ENCODE results near the gene GOLGA6L24. TPM values are rescaled to one million over a fixed set of nuclear protein-coding genes. Genes with fewer than 3 reads are reported as not detected.
"Not testable (repeated sequence)": the region's sequence is repeated elsewhere in the genome, so short reads cannot be mapped to it uniquely, and the experiment has no call there.

GOLGA6L24 gene
- total and polyA plus RNA-seq, 2 of the 8 experiments (the other 6 are each of a cell fraction or from before 2014, with no cell fraction given) = not detected

- H2BK20ac ChIP-seq (ENCODE audit: low read length); H3K4me1 ChIP-seq (replicated peaks in 1 of 4; ENCODE audit: control insufficient read depth in 3 of 4, insufficient read depth in 4 of 4, low read length in 3 of 4); DNase-seq (ENCODE audit: low read depth in 1 of 2, low spot score in 2 of 2); H3K27me3 ChIP-seq (replicated peaks in 1 of 4; ENCODE audit: control insufficient read depth in 3 of 4, extremely low read depth in 1 of 4, insufficient read depth in 3 of 4, low read length in 3 of 4); H3K9me3 ChIP-seq (ENCODE audit: insufficient read depth in 2 of 2, low read depth in 1 of 2, low read length in 1 of 2); H3K27ac ChIP-seq (ENCODE audit: low read depth, low read length); H3K4me3 ChIP-seq (ENCODE audit: extremely low read depth in 1 of 4, insufficient read depth in 2 of 4, low read depth in 3 of 4, low read length in 4 of 4); H4K91ac ChIP-seq (replicated peaks; ENCODE audit: insufficient read length, low read length); H3K36me3 ChIP-seq (ENCODE audit: control insufficient read depth in 2 of 4, insufficient read depth in 4 of 4, low read length in 3 of 4); H2AK5ac ChIP-seq (ENCODE audit: low read depth, low read length); H2BK5ac ChIP-seq (ENCODE audit: low read depth, low read length); H2BK12ac ChIP-seq (ENCODE audit: low read depth, low read length); H3K23me2 ChIP-seq (ENCODE audit: low read depth, low read length); H3K23ac ChIP-seq (ENCODE audit: insufficient read length); H3K56ac ChIP-seq (replicated peaks; ENCODE audit: insufficient read length, low read depth, low read length); H3K79me1 ChIP-seq (ENCODE audit: low read depth, low read length); H2BK15ac ChIP-seq (ENCODE audit: low read length); H2AFZ ChIP-seq (ENCODE audit: low read length); H3K4ac ChIP-seq (replicated peaks; ENCODE audit: insufficient read length, low read depth, low read length); CTCF ChIA-PET (ENCODE audit: partially characterized antibody); H4K8ac ChIP-seq (ENCODE audit: extremely low read depth, insufficient read depth, low read length); H3K14ac ChIP-seq (ENCODE audit: insufficient read length); H4K5ac ChIP-seq (ENCODE audit: insufficient read length, low read depth, low read length); H2BK120ac ChIP-seq (replicated peaks; ENCODE audit: low read depth, low read length); H3K9ac ChIP-seq (replicated peaks in 1 of 4; ENCODE audit: extremely low read depth in 1 of 4, low read depth in 3 of 4, low read length in 3 of 4); FAIRE-seq; H3K4me2 ChIP-seq (ENCODE audit: insufficient read depth in 1 of 2, low read depth in 2 of 2, low read length in 2 of 2); H4K20me1 ChIP-seq (replicated peaks in 1 of 2; ENCODE audit: control insufficient read depth in 1 of 2, insufficient read depth in 2 of 2, low read length in 2 of 2); H3K18ac ChIP-seq (ENCODE audit: extremely low read depth, low read length): not testable (repeated sequence)
- WGBS, 2 experiments (ENCODE audit: extremely low coverage in 1 of 2, insufficient coverage in 1 of 2, insufficient read length in 1 of 2, insufficient replicate concordance in 2 of 2, low coverage in 1 of 2, low lambda C conversion rate in 2 of 2, missing lambda C conversion rate in 1 of 2) = no CpG with 5 or more reads among the region's 3 CpGs
- POLR2A ChIA-PET (ENCODE audit: partially characterized antibody) = interaction anchor here (0.6 kb wide), 1 partner anchor 17 kb away, joined by 3 read pairs; no protein-coding TSS in a partner anchor
- H3K79me2 ChIP-seq (ENCODE audit: control insufficient read depth in 1 of 2, insufficient read depth in 2 of 2, low read length in 2 of 2) = peaks cover 0 to 31% of the 10 kb centered on the region in 2 experiments; a peak in 2 of 4 replicates
Measured at GRCh38 chr15:28318828-28319227, 39.1 kb downstream of the GOLGA6L24 start.

DNA sequence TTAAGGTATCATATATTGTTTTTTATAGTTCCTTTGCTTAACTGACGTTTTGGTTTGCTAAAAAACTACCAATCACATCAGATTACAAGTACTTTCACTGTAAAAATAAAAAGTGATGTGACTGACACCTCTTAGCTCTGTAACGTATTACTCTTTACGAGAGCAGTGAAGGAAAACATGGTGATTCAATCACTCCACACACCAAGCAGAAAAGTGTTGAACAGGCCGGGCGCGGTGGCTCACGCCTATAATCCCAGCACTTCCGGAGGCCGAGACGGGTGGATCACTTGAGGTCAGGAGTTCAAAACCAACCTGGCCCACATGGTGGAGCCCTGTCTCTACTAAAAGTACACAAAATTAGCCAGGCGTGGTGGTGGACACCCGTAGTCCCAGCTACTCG is 39.8 kb downstream of the GOLGA6L24 start:
- CTCF ChIA-PET (ENCODE audit: partially characterized antibody) = not testable (repeated sequence)

More for the DNA sequence above, 39.8 kb downstream of the GOLGA6L24 start:
- H3K27ac ChIP-seq (ENCODE audit: low read depth, low read length); H3K18ac ChIP-seq (ENCODE audit: extremely low read depth, low read length); H3K36me3 ChIP-seq (ENCODE audit: control insufficient read depth in 2 of 4, insufficient read depth in 4 of 4, low read length in 3 of 4); FAIRE-seq; H3K56ac ChIP-seq (replicated peaks; ENCODE audit: insufficient read length, low read depth, low read length); H3K4me3 ChIP-seq (ENCODE audit: extremely low read depth in 1 of 4, insufficient read depth in 2 of 4, low read depth in 3 of 4, low read length in 4 of 4); H2AK5ac ChIP-seq (ENCODE audit: low read depth, low read length); H3K4ac ChIP-seq (replicated peaks; ENCODE audit: insufficient read length, low read depth, low read length); H2BK120ac ChIP-seq (replicated peaks; ENCODE audit: low read depth, low read length); H4K20me1 ChIP-seq (replicated peaks in 1 of 2; ENCODE audit: control insufficient read depth in 1 of 2, insufficient read depth in 2 of 2, low read length in 2 of 2); H2AFZ ChIP-seq (ENCODE audit: low read length); H2BK5ac ChIP-seq (ENCODE audit: low read depth, low read length); H4K5ac ChIP-seq (ENCODE audit: insufficient read length, low read depth, low read length); H3K9me3 ChIP-seq (ENCODE audit: insufficient read depth in 2 of 2, low read depth in 1 of 2, low read length in 1 of 2); H3K27me3 ChIP-seq (replicated peaks in 1 of 4; ENCODE audit: control insufficient read depth in 3 of 4, extremely low read depth in 1 of 4, insufficient read depth in 3 of 4, low read length in 3 of 4); H3K23me2 ChIP-seq (ENCODE audit: low read depth, low read length); H2BK15ac ChIP-seq (ENCODE audit: low read length); H2BK12ac ChIP-seq (ENCODE audit: low read depth, low read length); H3K14ac ChIP-seq (ENCODE audit: insufficient read length); H3K4me1 ChIP-seq (replicated peaks in 1 of 4; ENCODE audit: control insufficient read depth in 3 of 4, insufficient read depth in 4 of 4, low read length in 3 of 4); H4K8ac ChIP-seq (ENCODE audit: extremely low read depth, insufficient read depth, low read length); H3K4me2 ChIP-seq (ENCODE audit: insufficient read depth in 1 of 2, low read depth in 2 of 2, low read length in 2 of 2); H3K23ac ChIP-seq (ENCODE audit: insufficient read length); H3K79me1 ChIP-seq (ENCODE audit: low read depth, low read length); H3K9ac ChIP-seq (replicated peaks in 1 of 4; ENCODE audit: extremely low read depth in 1 of 4, low read depth in 3 of 4, low read length in 3 of 4); DNase-seq (ENCODE audit: low read depth in 1 of 2, low spot score in 2 of 2); H2BK20ac ChIP-seq (ENCODE audit: low read length); H4K91ac ChIP-seq (replicated peaks; ENCODE audit: insufficient read length, low read length): not testable (repeated sequence)
- 93% methylated on average over 13 of the region's 13 CpGs; no CpG with 5 or more reads in 1 of the 2 experiments for WGBS, 2 experiments (ENCODE audit: extremely low coverage in 1 of 2, insufficient coverage in 1 of 2, insufficient read length in 1 of 2, insufficient replicate concordance in 2 of 2, low coverage in 1 of 2, low lambda C conversion rate in 2 of 2, missing lambda C conversion rate in 1 of 2)
- peaks cover 0 to 34% of the 10 kb centered on the region in 2 experiments; a peak in 2 of 4 replicates for H3K79me2 ChIP-seq (ENCODE audit: control insufficient read depth in 1 of 2, insufficient read depth in 2 of 2, low read length in 2 of 2)
- POLR2A ChIA-PET (ENCODE audit: partially characterized antibody) = interaction anchor here (0.6 kb wide), 1 partner anchor 17 kb away, joined by 3 read pairs; no protein-coding TSS in a partner anchor

Data from H1 (cell line).